ENCODE data around the gene PSME1.

DNA sequence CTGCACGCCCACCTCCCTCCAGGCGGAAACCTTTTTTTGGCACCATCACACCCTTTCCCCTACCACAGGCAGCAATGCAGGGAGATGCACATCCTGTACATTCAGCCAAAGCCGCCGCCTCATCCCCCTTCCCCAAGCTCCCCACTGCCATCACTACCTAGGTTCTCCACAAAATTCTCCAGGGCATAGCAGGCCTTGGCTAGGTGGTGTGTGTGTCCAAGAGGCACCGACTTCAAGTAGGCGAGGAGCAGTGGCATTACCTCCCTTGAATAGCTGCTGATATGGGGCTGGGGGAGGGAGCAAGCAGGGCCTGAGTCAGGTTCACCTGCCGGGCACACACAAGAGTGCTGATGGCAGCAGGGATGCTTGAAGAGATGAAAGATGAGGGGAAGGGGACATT lies 49.0 kb downstream of the PSME1 start:
- no peak for TF ChIP-seq CTCF (IDR thresholded peaks at IDR 0.05; ENCODE audit: borderline replicate concordance, extremely low read depth, low read length, poor library complexity, severe bottlenecking)
- no peak for TF ChIP-seq EZH2 (IDR thresholded peaks at IDR 0.05; ENCODE audit: borderline replicate concordance, low read depth, low read length, severe bottlenecking)
